NCI-H2227 (cell line): ENCODE results near the gene GARIN3.
"Not testable (repeated sequence)": the region's sequence is repeated elsewhere in the genome, so short reads cannot be mapped to it uniquely, and the experiment has no call there.

ENCODE experiments used
- DNase-seq: peaks from one replicate; lab custom pipeline; 2025; ENCODE audit not compliant: unreplicated experiment; lab: John Stamatoyannopoulos, UW

The GARIN3 gene

GRCh38 chr5:157186309-157187045, 20.4 kb upstream of the GARIN3 start:
- DNase-seq, result no peak

- not testable (repeated sequence) for DNase-seq
These were observed 19.1 kb upstream of the GARIN3 start for GRCh38 chr5:157185122-157185521.

- DNase-seq, result no peak
These were observed 18.1 kb upstream of the GARIN3 start for GRCh38 chr5:157184117-157184670.

GRCh38 chr5:157182143-157182757, 16.2 kb upstream of the GARIN3 start:
- no peak for DNase-seq

- no peak for DNase-seq
These were observed 14.6 kb upstream of the GARIN3 start, which contains the start of gene ITK for GRCh38 chr5:157180374-157181264. Gene ITK (plus strand): TSS chr5:157180840. CDS start chr5:157180978, 138 bp downstream.

- DNase-seq, result no peak
These were observed 12.9 kb upstream of the GARIN3 start for GRCh38 chr5:157178966-157179365.

- no peak for DNase-seq
These were observed 11.9 kb upstream of the GARIN3 start for GRCh38 chr5:157177953-157178352.

GRCh38 chr5:157175071-157175612, 9.1 kb upstream of the GARIN3 start:
- DNase-seq, result no peak

- DNase-seq, result no peak
These were observed 6.3 kb upstream of the GARIN3 start for GRCh38 chr5:157172403-157172802.

GRCh38 chr5:157168286-157168685, 2.2 kb upstream of the GARIN3 start:
- no peak for DNase-seq

GRCh38 chr5:157167214-157167621, 1.2 kb upstream of the GARIN3 start:
- DNase-seq, result no peak

GRCh38 chr5:157165668-157166067, 396 bp downstream of the GARIN3 start:
- no peak for DNase-seq

- no peak for DNase-seq
These were observed 803 bp downstream of the GARIN3 start for GRCh38 chr5:157165261-157165660.

GRCh38 chr5:157164521-157164920, 1.5 kb downstream of the GARIN3 start:
- DNase-seq, result no peak

- no peak for DNase-seq
These were observed 3.0 kb downstream of the GARIN3 start for GRCh38 chr5:157162919-157163510.

- DNase-seq, result no peak
These were observed 4.1 kb downstream of the GARIN3 start for GRCh38 chr5:157161996-157162395.

GRCh38 chr5:157160001-157160400, 6.1 kb downstream of the GARIN3 start:
- no peak for DNase-seq

GRCh38 chr5:157159209-157159751, 6.8 kb downstream of the GARIN3 start:
- DNase-seq, result no peak

GRCh38 chr5:157157293-157157891, 8.7 kb downstream of the GARIN3 start:
- DNase-seq, result no peak

- DNase-seq, result no peak
These were observed 10.8 kb downstream of the GARIN3 start for GRCh38 chr5:157155297-157155696.
